Esophagus muscularis mucosa (tissue), 4 donors: ENCODE results near the gene CPA3. TPM values are rescaled to one million over a fixed set of nuclear protein-coding genes. Genes with fewer than 3 reads are reported as not detected.

ENCODE experiments used
- DNase-seq: peaks from one replicate; pipeline ENCODE4 v3.0.0-alpha.2; 2017; ENCODE audit errors: extremely low spot score
- H3K27ac ChIP-seq, 4 donors: fragments of 200-600 bp; sonication (generic); replicated peaks in 1 of 4; 1 replicate in 3 of 4; 2 replicates in 1 of 4; pipeline ENCODE4 v1.5.1; 2016 to 2019; ENCODE audit warnings: mild to moderate bottlenecking in 1 of 4
- H3K27me3 ChIP-seq, 4 donors: fragments of 200-600 bp; sonication (generic); one replicate each; pipeline versions ENCODE4 v1.5.1 to v1.6.0; 2016 to 2019
- H3K36me3 ChIP-seq, 4 donors: fragments of 200-600 bp; sonication (generic); one replicate each; pipeline ENCODE4 v1.5.1; 2016 to 2019
- H3K4me1 ChIP-seq, 4 donors: fragments of 200-600 bp; sonication (generic); one replicate each; pipeline ENCODE4 v1.5.1; 2016 to 2019
- H3K4me3 ChIP-seq, 4 donors: fragments of 200-600 bp; sonication (generic); 1 replicate in 2 of 4; 2 replicates in 2 of 4; pipeline ENCODE4 v1.5.1; 2016 to 2019; ENCODE audit warnings: mild to moderate bottlenecking in 4 of 4, moderate library complexity in 1 of 4
- H3K9me3 ChIP-seq, 4 donors: fragments of 200-600 bp; sonication (generic); 1 replicate in 3 of 4; 2 replicates in 1 of 4; pipeline ENCODE4 v1.5.1; 2016 to 2019
- CTCF ChIP-seq, 3 experiments: fragments of 200-600 bp in 2 of 3; fragments of 450-650 bp in 1 of 3; sonication (generic) in 2 of 3; IDR thresholded peaks; one replicate each; pipeline ENCODE4 v1.5.1; 2017 to 2019; ENCODE audit warnings: antibody characterized with exemption in 3 of 3, mild to moderate bottlenecking in 2 of 3, moderate library complexity in 1 of 3
- EP300 ChIP-seq: sonication (generic); formaldehyde crosslinking; IDR thresholded peaks from one replicate; pipeline ENCODE4 v1.6.1; 2017; ENCODE audit warnings: antibody characterized with exemption
- POLR2A ChIP-seq: fragments of 450-650 bp; IDR thresholded peaks from one replicate; pipeline ENCODE4 v1.6.1; 2017; ENCODE audit warnings: antibody characterized with exemption, moderate library complexity, mild to moderate bottlenecking, low read depth
- POLR2AphosphoS5 ChIP-seq, 2 donors: sonication (generic); formaldehyde crosslinking; IDR thresholded peaks; one replicate each; pipeline ENCODE4 v1.6.1; 2017; ENCODE audit warnings: antibody characterized with exemption in 2 of 2
- WGBS: methylation state at CpG from one replicate; pipeline ENCODE4 v1.1.5; 2018; 5-methylcytosine and 5-hydroxymethylcytosine counted together
- intact Hi-C: fragments of 100-400 bp; cut with DNase I; formaldehyde crosslinking; loops from one replicate; pipeline ENCODE4 v1.15.1; 2023
- total RNA-seq, 4 donors: library from RNA; depleted of rRNA; stranded (reverse); fragments of >200 nt; gene quantifications; one replicate each; pipeline versions ENCODE4 v1.1.0 to v1.2.1, GENCODE V29; 2016

The CPA3 gene
- total RNA-seq, 4 donors from 2014 or later = 3.7 to 49.9 (median 28.2) TPM

GRCh38 chr3:148938936-148939335 lies 73.8 kb downstream of the CPA3 start:
- no peak for TF ChIP-seq CTCF (IDR thresholded peaks at IDR 0.05)
- no peak for TF ChIP-seq POLR2AphosphoS5 (IDR thresholded peaks at IDR 0.05)
- no peak for TF ChIP-seq POLR2A
- no peak for TF ChIP-seq EP300
- Histone ChIP-seq H3K27ac (no peak overlapping the region), H3K27me3 (no peaks in the 10 kb centered on the region), H3K9me3 (no peaks in the 10 kb centered on the region), H3K36me3 (no peaks in the 10 kb centered on the region), H3K4me3 (no peak overlapping the region), H3K4me1 (peaks cover 0 to 3% (median 2%) of the 10 kb centered on the region in 4 donors)
- intact Hi-C loops = no loop called here
- WGBS = 80% methylated on average over 7 of the region's 7 CpGs
- no peak for DNase-seq

- H3K27ac ChIP-seq = no peak overlapping the region
- whole genome bisulfite sequencing = 72% methylated on average over 3 of the region's 3 CpGs
- no peaks in the 10 kb centered on the region for H3K27me3 ChIP-seq
- no peak for TF ChIP-seq POLR2A
- TF ChIP-seq CTCF (IDR thresholded peaks at IDR 0.05) = no peak
- peaks cover 0 to 3% (median 2%) of the 10 kb centered on the region in 4 donors for H3K4me1 ChIP-seq
- intact Hi-C loops = loop anchor here (10.0 kb wide), 1 partner anchor 226 kb away; no protein-coding TSS in a partner anchor
- no peak overlapping the region for H3K4me3 ChIP-seq
- no peaks in the 10 kb centered on the region for H3K36me3 ChIP-seq
- no peaks in the 10 kb centered on the region for H3K9me3 ChIP-seq
- no peak for DNase-seq
Measured at GRCh38 chr3:148940983-148941382, 75.9 kb downstream of the CPA3 start.

GRCh38 chr3:148943506-148944205 lies 78.6 kb downstream of the CPA3 start:
- H3K36me3 ChIP-seq = no peaks in the 10 kb centered on the region
- 4% methylated on average over 2 of the region's 2 CpGs for WGBS
- intact Hi-C loops = loop anchor here (2.0 to 10.0 kb wide), 2 partner anchors 83 to 229 kb away; no protein-coding TSS in a partner anchor

GRCh38 chr3:148945116-148945515 lies 80.0 kb downstream of the CPA3 start:
- intact Hi-C loops = loop anchor here (10.0 kb wide), 1 partner anchor 230 kb away; no protein-coding TSS in a partner anchor

More at GRCh38 chr3:148943506-148944205, 78.6 kb downstream of the CPA3 start:
- Histone ChIP-seq H3K27me3 (no peaks in the 10 kb centered on the region), H3K9me3 (no peaks in the 10 kb centered on the region), H3K4me1 (peaks cover 0 to 3% (median 2%) of the 10 kb centered on the region in 4 donors), H3K4me3 (no peak overlapping the region), H3K27ac (no peak overlapping the region)
- TF ChIP-seq POLR2A (no peak), CTCF (IDR thresholded peaks at IDR 0.05) (peak; percentile 61 to 75 (median 67)), EP300 (no peak), POLR2AphosphoS5 (IDR thresholded peaks at IDR 0.05) (no peak)
- DNase-seq = no peak

More at GRCh38 chr3:148945116-148945515, 80.0 kb downstream of the CPA3 start:
- Histone ChIP-seq H3K4me3 (no peak overlapping the region), H3K27me3 (no peaks in the 10 kb centered on the region), H3K36me3 (no peaks in the 10 kb centered on the region), H3K27ac (no peak overlapping the region), H3K4me1 (peaks cover 0 to 3% (median 2%) of the 10 kb centered on the region in 4 donors), H3K9me3 (no peaks in the 10 kb centered on the region)
- TF ChIP-seq EP300 (no peak), POLR2A (no peak), POLR2AphosphoS5 (IDR thresholded peaks at IDR 0.05) (no peak), CTCF (IDR thresholded peaks at IDR 0.05) (no peak)
- WGBS = 87% methylated on average over 2 of the region's 2 CpGs
- DNase-seq = no peak

Other genes with a start within 250 kb of the CPA3 start
- gene AGTR1, start 167.4 kb upstream of the CPA3 start, total RNA-seq = 10 to 100 TPM; 11.3 to 17.4 (median 14.4) TPM
- under 1 TPM in 1 of 4 donors, not detected in 3; 0.46 TPM for gene CPB1, start 37.5 kb upstream of the CPA3 start, total RNA-seq
- 100 to 1,000 TPM; 101 to 177 (median 141) TPM for gene GYG1, start 126.2 kb downstream of the CPA3 start, total RNA-seq
- gene HLTF, start 221.2 kb downstream of the CPA3 start, total RNA-seq = 10 to 100 TPM; 13.3 to 26.2 (median 19.4) TPM